ENCODE results near the gene MKNK1. TPM values are rescaled to one million over a fixed set of nuclear protein-coding genes. Genes with fewer than 3 reads are reported as not detected.

The MKNK1 gene
- total and polyA plus RNA-seq, 2 experiments from 2014 or later = 17.8 to 20.6 TPM

GRCh38 chr1:46650491-46650890, 46.4 kb upstream of the MKNK1 start:
- Histone ChIP-seq H2AFZ (no peak overlapping the region), H3K36me3 (replicated peaks; ENCODE audit: insufficient read depth, low read depth) (no peaks in the 10 kb centered on the region), H3K9me2 (replicated peaks; ENCODE audit: insufficient read depth) (no peaks in the 10 kb centered on the region), H3K4me1 (ENCODE audit: insufficient read depth) (peaks cover 5% of the 10 kb centered on the region), H3K27ac (no peak overlapping the region), H4K20me1 (ENCODE audit: insufficient read depth, poor library complexity, severe bottlenecking) (no peaks in the 10 kb centered on the region), H3K9me3 (ENCODE audit: low read depth) (no peaks in the 10 kb centered on the region), H3K79me2 (no peaks in the 10 kb centered on the region), H3K27me3 (no peaks in the 10 kb centered on the region), H3K4me2 (no peak overlapping the region), H3K4me3 (no peak overlapping the region)
- DNase-seq (ENCODE audit: low spot score) = no peak
- WGBS (ENCODE audit: low lambda C conversion rate, missing lambda C conversion rate) = 95% methylated on average over 3 of the region's 3 CpGs
- TF ChIP-seq CTCF (IDR thresholded peaks at IDR 0.05; ENCODE audit: poor library complexity) = no peak
- TF ChIP-seq EZH2phosphoT487 (IDR thresholded peaks at IDR 0.05; ENCODE audit: low read depth, severe bottlenecking, unreplicated experiment) = no peak
- TF ChIP-seq EZH2 (IDR thresholded peaks at IDR 0.05; ENCODE audit: borderline replicate concordance) = no peak

- Histone ChIP-seq H3K27ac (no peak overlapping the region), H2AFZ (no peak overlapping the region), H3K4me2 (no peak overlapping the region), H3K9me2 (replicated peaks; ENCODE audit: insufficient read depth) (no peaks in the 10 kb centered on the region), H3K79me2 (no peaks in the 10 kb centered on the region), H3K4me1 (ENCODE audit: insufficient read depth) (peaks cover 5% of the 10 kb centered on the region), H3K27me3 (no peaks in the 10 kb centered on the region), H3K9me3 (ENCODE audit: low read depth) (no peaks in the 10 kb centered on the region), H4K20me1 (ENCODE audit: insufficient read depth, poor library complexity, severe bottlenecking) (no peaks in the 10 kb centered on the region), H3K4me3 (no peak overlapping the region), H3K36me3 (replicated peaks; ENCODE audit: insufficient read depth, low read depth) (no peaks in the 10 kb centered on the region)
- DNase-seq (ENCODE audit: low spot score) = no peak
- TF ChIP-seq EZH2phosphoT487 (IDR thresholded peaks at IDR 0.05; ENCODE audit: low read depth, severe bottlenecking, unreplicated experiment) = no peak
- TF ChIP-seq EZH2 (IDR thresholded peaks at IDR 0.05; ENCODE audit: borderline replicate concordance) = no peak
- TF ChIP-seq CTCF (IDR thresholded peaks at IDR 0.05; ENCODE audit: poor library complexity) = no peak
- WGBS (ENCODE audit: low lambda C conversion rate, missing lambda C conversion rate) = 98% methylated on average over 2 of the region's 2 CpGs
Observed at GRCh38 chr1:46649764-46650163, 45.7 kb upstream of the MKNK1 start.

- no peaks in the 10 kb centered on the region for H3K36me3 ChIP-seq (replicated peaks; ENCODE audit: insufficient read depth, low read depth)
- H3K4me2 ChIP-seq = no peak overlapping the region
- no peaks in the 10 kb centered on the region for H3K9me2 ChIP-seq (replicated peaks; ENCODE audit: insufficient read depth)
- no peaks in the 10 kb centered on the region for H3K79me2 ChIP-seq
- TF ChIP-seq CTCF (IDR thresholded peaks at IDR 0.05; ENCODE audit: poor library complexity) (no peak), EZH2phosphoT487 (IDR thresholded peaks at IDR 0.05; ENCODE audit: low read depth, severe bottlenecking, unreplicated experiment) (no peak), EZH2 (IDR thresholded peaks at IDR 0.05; ENCODE audit: borderline replicate concordance) (no peak)
- no peaks in the 10 kb centered on the region for H3K9me3 ChIP-seq (ENCODE audit: low read depth)
- H2AFZ ChIP-seq = no peak overlapping the region
- DNase-seq (ENCODE audit: low spot score) = no peak
- 100% methylated on average over 3 of the region's 3 CpGs for WGBS (ENCODE audit: low lambda C conversion rate, missing lambda C conversion rate)
- H3K4me1 ChIP-seq (ENCODE audit: insufficient read depth) = no peaks in the 10 kb centered on the region
- H3K27me3 ChIP-seq = no peaks in the 10 kb centered on the region
- H3K4me3 ChIP-seq = no peak overlapping the region
- no peaks in the 10 kb centered on the region for H4K20me1 ChIP-seq (ENCODE audit: insufficient read depth, poor library complexity, severe bottlenecking)
- no peak overlapping the region for H3K27ac ChIP-seq
Observed at GRCh38 chr1:46647611-46648010, 43.5 kb upstream of the MKNK1 start.

GRCh38 chr1:46646844-46647243, 42.8 kb upstream of the MKNK1 start:
- 97% methylated on average over 2 of the region's 2 CpGs for WGBS (ENCODE audit: low lambda C conversion rate, missing lambda C conversion rate)
- H2AFZ ChIP-seq = no peak overlapping the region

More at GRCh38 chr1:46646844-46647243, 42.8 kb upstream of the MKNK1 start:
- Histone ChIP-seq H3K27me3 (no peaks in the 10 kb centered on the region), H3K9me3 (ENCODE audit: low read depth) (no peaks in the 10 kb centered on the region), H3K79me2 (no peaks in the 10 kb centered on the region), H3K4me1 (ENCODE audit: insufficient read depth) (no peaks in the 10 kb centered on the region), H3K4me3 (no peak overlapping the region), H3K36me3 (replicated peaks; ENCODE audit: insufficient read depth, low read depth) (no peaks in the 10 kb centered on the region), H3K9me2 (replicated peaks; ENCODE audit: insufficient read depth) (no peaks in the 10 kb centered on the region), H3K27ac (no peak overlapping the region), H4K20me1 (ENCODE audit: insufficient read depth, poor library complexity, severe bottlenecking) (no peaks in the 10 kb centered on the region), H3K4me2 (no peak overlapping the region)
- TF ChIP-seq EZH2 (IDR thresholded peaks at IDR 0.05; ENCODE audit: borderline replicate concordance) (no peak), CTCF (IDR thresholded peaks at IDR 0.05; ENCODE audit: poor library complexity) (no peak), EZH2phosphoT487 (IDR thresholded peaks at IDR 0.05; ENCODE audit: low read depth, severe bottlenecking, unreplicated experiment) (no peak)
- DNase-seq (ENCODE audit: low spot score) = no peak
